SK-N-SH (cell line): ENCODE data around the gene VGLL4.

Experiments used
- CTCF ChIP-seq: fragments of 200-600 bp; sonication (generic); IDR thresholded peaks from 2 replicates; pipeline ENCODE4 v1.6.1; 2017; ENCODE audit warnings: antibody characterized with exemption, mild to moderate bottlenecking, moderate library complexity
- EP300 ChIP-seq, 2 experiments: IDR thresholded peaks; 2 replicates each; pipeline versions ENCODE4 v1.4.0 to v1.6.1; 2012; ENCODE audit warnings: borderline replicate concordance in 1 of 2, low read depth in 1 of 2, low read length in 1 of 2
- EZH2phosphoT487 ChIP-seq: fragments of 200-600 bp; sonication (generic); IDR thresholded peaks from 2 replicates; pipeline ENCODE4 v1.6.1; 2017; ENCODE audit warnings: low read depth, mixed run types, mild to moderate bottlenecking, antibody characterized with exemption, moderate library complexity, borderline replicate concordance
- MXI1 ChIP-seq: IDR thresholded peaks from 2 replicates; pipeline ENCODE4 v1.6.1; 2012; ENCODE audit warnings: mild to moderate bottlenecking, low read depth, low read length, improper control_type of control experiment
- ZBTB33 ChIP-seq: IDR thresholded peaks from 2 replicates; pipeline ENCODE4 v1.4.0; 2012; ENCODE audit warnings: low read depth, borderline replicate concordance
- TF ChIP-seq, protein P1 (sequence below): IDR thresholded peaks from 2 replicates; pipeline ENCODE4 v1.6.1; 2012; ENCODE audit warnings: mild to moderate bottlenecking, low read depth, low read length, moderate library complexity

DNA sequence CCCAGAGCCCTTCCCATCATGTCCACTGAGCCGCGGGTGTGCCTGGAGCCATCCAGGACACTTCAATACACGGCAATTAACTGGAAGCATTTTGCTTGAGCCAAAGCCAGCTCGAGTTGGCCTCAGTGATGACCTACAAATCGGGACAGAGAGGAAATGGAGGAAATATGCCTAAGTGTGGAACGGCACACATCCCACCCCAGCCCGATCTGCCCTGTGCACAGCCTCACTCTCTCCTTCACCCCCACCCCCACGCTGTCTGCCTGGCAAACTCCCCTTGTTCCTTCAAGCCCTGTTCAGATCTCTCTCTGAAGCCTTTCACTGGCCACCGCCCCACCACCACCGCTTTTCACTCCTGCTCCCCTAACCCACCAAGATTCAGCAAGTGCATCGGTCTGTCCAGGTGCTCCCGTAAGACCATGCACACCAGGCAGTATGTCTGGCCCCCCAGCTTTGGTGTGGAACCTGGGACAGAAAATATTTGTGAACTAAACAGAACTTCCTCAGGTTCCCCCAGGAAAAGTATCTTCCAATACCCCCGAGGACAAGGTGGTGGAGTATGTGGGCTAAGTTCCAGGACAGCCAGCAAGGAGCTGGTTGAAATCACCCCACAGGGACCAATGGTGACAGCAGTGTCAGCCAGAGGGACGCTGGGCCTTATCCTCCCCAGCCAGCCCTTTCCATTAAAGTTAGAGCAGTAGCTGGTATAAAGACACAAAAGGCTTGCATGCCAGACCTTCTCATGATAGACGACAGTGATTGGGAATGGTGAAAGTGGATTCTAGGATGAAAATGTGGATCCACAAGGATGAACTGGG, 83.7 kb downstream of the VGLL4 start:
- no peak for TF ChIP-seq EZH2phosphoT487
- no peak for TF ChIP-seq EP300 (IDR thresholded peaks at IDR 0.05; ENCODE audit: borderline replicate concordance in 1 of 2, low read depth in 1 of 2, low read length in 1 of 2)
- no peak for TF ChIP-seq CTCF
- TF ChIP-seq, protein P1, sequence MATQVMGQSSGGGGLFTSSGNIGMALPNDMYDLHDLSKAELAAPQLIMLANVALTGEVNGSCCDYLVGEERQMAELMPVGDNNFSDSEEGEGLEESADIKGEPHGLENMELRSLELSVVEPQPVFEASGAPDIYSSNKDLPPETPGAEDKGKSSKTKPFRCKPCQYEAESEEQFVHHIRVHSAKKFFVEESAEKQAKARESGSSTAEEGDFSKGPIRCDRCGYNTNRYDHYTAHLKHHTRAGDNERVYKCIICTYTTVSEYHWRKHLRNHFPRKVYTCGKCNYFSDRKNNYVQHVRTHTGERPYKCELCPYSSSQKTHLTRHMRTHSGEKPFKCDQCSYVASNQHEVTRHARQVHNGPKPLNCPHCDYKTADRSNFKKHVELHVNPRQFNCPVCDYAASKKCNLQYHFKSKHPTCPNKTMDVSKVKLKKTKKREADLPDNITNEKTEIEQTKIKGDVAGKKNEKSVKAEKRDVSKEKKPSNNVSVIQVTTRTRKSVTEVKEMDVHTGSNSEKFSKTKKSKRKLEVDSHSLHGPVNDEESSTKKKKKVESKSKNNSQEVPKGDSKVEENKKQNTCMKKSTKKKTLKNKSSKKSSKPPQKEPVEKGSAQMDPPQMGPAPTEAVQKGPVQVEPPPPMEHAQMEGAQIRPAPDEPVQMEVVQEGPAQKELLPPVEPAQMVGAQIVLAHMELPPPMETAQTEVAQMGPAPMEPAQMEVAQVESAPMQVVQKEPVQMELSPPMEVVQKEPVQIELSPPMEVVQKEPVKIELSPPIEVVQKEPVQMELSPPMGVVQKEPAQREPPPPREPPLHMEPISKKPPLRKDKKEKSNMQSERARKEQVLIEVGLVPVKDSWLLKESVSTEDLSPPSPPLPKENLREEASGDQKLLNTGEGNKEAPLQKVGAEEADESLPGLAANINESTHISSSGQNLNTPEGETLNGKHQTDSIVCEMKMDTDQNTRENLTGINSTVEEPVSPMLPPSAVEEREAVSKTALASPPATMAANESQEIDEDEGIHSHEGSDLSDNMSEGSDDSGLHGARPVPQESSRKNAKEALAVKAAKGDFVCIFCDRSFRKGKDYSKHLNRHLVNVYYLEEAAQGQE, result no peak
- TF ChIP-seq MXI1, result no peak
- TF ChIP-seq ZBTB33, result no peak
